Fibroblast of lung (primary cell): ENCODE data around the gene INHBB. TPM values are rescaled to one million over a fixed set of nuclear protein-coding genes. Genes with fewer than 3 reads are reported as not detected.
"Not testable (repeated sequence)": the region's sequence is repeated elsewhere in the genome, so short reads cannot be mapped to it uniquely, and the experiment has no call there.

ENCODE experiments used
- DNase-seq, 2 donors: peaks; one replicate each; pipeline versions ENCODE4 v3.0.0 to v3.0.0-alpha.2; 2010; ENCODE audit warnings: low read depth in 2 of 2
- H2AFZ ChIP-seq: 2 replicates; pipeline ENCODE4 v1.5.1; 2012; ENCODE audit warnings: low read length, control low read depth, inconsistent platforms
- H3K27ac ChIP-seq: 2 replicates; pipeline ENCODE4 v1.5.1; 2011; ENCODE audit warnings: low read length, control low read depth; ENCODE audit not compliant: insufficient read depth
- H3K27me3 ChIP-seq: 2 replicates; pipeline ENCODE4 v1.5.1; 2011; ENCODE audit warnings: mild to moderate bottlenecking, low read length; ENCODE audit not compliant: control insufficient read depth, insufficient read depth
- H3K36me3 ChIP-seq: 2 replicates; pipeline ENCODE4 v1.5.1; 2011; ENCODE audit warnings: low read length; ENCODE audit not compliant: control insufficient read depth, insufficient read depth
- H3K4me1 ChIP-seq: 2 replicates; pipeline ENCODE4 v1.5.1; 2011; ENCODE audit warnings: low read length; ENCODE audit not compliant: control insufficient read depth, insufficient read depth; ENCODE audit errors: extremely low read depth
- H3K4me2 ChIP-seq: 2 replicates; pipeline ENCODE4 v1.5.1; 2011; ENCODE audit warnings: low read length, control low read depth; ENCODE audit not compliant: insufficient read depth; ENCODE audit errors: extremely low read depth
- H3K4me3 ChIP-seq, 4 experiments: fragments of 200-600 bp in 1 of 4; sonication (generic) in 1 of 4; replicated peaks in 1 of 4; 2 replicates each; pipeline ENCODE4 v1.5.1; 2011 to 2016; ENCODE audit warnings: low read length in 4 of 4, low read depth in 3 of 4, mild to moderate bottlenecking in 3 of 4, control low read depth in 2 of 4, inconsistent platforms in 1 of 4, mixed read lengths in 1 of 4; ENCODE audit not compliant: insufficient read depth in 1 of 4; ENCODE audit errors: control extremely low read depth in 1 of 4
- H3K79me2 ChIP-seq: 2 replicates; pipeline ENCODE4 v1.5.1; 2012; ENCODE audit warnings: mild to moderate bottlenecking, low read length, inconsistent platforms; ENCODE audit not compliant: control insufficient read depth, insufficient read depth
- H3K9ac ChIP-seq: 2 replicates; pipeline ENCODE4 v1.5.1; 2011; ENCODE audit warnings: mild to moderate bottlenecking, low read length, control low read depth; ENCODE audit not compliant: insufficient read depth
- H3K9me3 ChIP-seq: 2 replicates; pipeline ENCODE4 v1.5.1; 2012; ENCODE audit warnings: low read depth, low read length; ENCODE audit not compliant: control insufficient read depth, insufficient read depth
- H4K20me1 ChIP-seq: 2 replicates; pipeline ENCODE4 v1.5.1; 2011; ENCODE audit warnings: low read length; ENCODE audit not compliant: control insufficient read depth, insufficient read depth; ENCODE audit errors: extremely low read depth
- EZH2 ChIP-seq: IDR thresholded peaks from 2 replicates; pipeline ENCODE4 v1.5.1; 2012; ENCODE audit warnings: low read length, control low read depth, mild to moderate bottlenecking; ENCODE audit errors: missing control alignments
- polyA plus RNA-seq, 2 donors: library from polyadenylated mRNA; depleted of rRNA in 1 of 2; stranded (reverse) in 1 of 2; unstranded in 1 of 2; fragments of >200 nt; gene quantifications; 2 replicates each; pipeline ENCODE4 v1.2.1, GENCODE V29; 2011 to 2012; ENCODE audit warnings: missing spikeins in 1 of 2
- total RNA-seq: library from RNA; depleted of rRNA; stranded (reverse); fragments of >200 nt; gene quantifications from 2 replicates; pipeline ENCODE4 v1.2.1, GENCODE V29; 2014
- TF ChIP-seq, protein P1 (sequence below), 2 donors: IDR thresholded peaks in 1 of 2; conservative IDR thresholded peaks in 1 of 2; 1 replicate in 1 of 2; 2 replicates in 1 of 2; pipeline ENCODE4 v1.5.1; 2011 to 2012; ENCODE audit warnings: low read length in 2 of 2, control low read depth in 1 of 2, inconsistent platforms in 1 of 2, low read depth in 1 of 2, mild to moderate bottlenecking in 1 of 2

Gene INHBB
- total and polyA plus RNA-seq, 2 donors (not counting 1 experiment from before 2014, with no cell fraction given): 0.01 TPM; not detected in 1

DNA sequence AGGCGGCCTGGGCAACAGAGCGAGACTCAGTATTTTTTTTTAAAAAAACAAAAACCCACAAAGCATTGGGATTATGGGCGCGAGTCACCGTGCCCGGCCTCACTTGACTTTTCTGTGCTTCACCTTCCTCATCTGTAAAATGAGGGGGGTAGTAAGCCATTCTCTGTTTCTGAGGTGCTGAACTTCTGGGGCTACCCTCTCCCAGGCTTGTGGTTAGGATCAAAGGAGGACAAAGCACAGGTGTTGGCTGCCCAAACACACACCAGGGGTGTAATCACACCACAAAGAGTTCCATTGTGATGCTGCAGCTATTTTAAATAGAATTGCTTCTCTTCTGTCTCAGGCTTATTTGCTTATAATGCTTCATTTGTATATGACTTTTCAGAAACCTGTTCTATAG, 35.8 kb upstream of the INHBB start:
- no peaks in the 10 kb centered on the region for H3K79me2 ChIP-seq
- no peak overlapping the region for H3K9ac ChIP-seq
- H3K27me3 ChIP-seq: no peaks in the 10 kb centered on the region
- DNase-seq: no peak
- H3K9me3 ChIP-seq: no peaks in the 10 kb centered on the region
- H3K4me1 ChIP-seq: no peaks in the 10 kb centered on the region
- no peak overlapping the region for H3K27ac ChIP-seq
- TF ChIP-seq, protein P1, sequence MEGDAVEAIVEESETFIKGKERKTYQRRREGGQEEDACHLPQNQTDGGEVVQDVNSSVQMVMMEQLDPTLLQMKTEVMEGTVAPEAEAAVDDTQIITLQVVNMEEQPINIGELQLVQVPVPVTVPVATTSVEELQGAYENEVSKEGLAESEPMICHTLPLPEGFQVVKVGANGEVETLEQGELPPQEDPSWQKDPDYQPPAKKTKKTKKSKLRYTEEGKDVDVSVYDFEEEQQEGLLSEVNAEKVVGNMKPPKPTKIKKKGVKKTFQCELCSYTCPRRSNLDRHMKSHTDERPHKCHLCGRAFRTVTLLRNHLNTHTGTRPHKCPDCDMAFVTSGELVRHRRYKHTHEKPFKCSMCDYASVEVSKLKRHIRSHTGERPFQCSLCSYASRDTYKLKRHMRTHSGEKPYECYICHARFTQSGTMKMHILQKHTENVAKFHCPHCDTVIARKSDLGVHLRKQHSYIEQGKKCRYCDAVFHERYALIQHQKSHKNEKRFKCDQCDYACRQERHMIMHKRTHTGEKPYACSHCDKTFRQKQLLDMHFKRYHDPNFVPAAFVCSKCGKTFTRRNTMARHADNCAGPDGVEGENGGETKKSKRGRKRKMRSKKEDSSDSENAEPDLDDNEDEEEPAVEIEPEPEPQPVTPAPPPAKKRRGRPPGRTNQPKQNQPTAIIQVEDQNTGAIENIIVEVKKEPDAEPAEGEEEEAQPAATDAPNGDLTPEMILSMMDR (conservative IDR thresholded peaks at IDR 0.05 in 1 of 2, IDR thresholded peaks at IDR 0.05 in 1 of 2; ENCODE audit: low read depth in 1 of 2, low read length in 2 of 2): no peak
- no peak for TF ChIP-seq EZH2
- no peaks in the 10 kb centered on the region for H3K36me3 ChIP-seq
- H3K4me2 ChIP-seq: no peak overlapping the region
- H4K20me1 ChIP-seq: no peaks in the 10 kb centered on the region
- H2AFZ ChIP-seq: no peak overlapping the region
- H3K4me3 ChIP-seq: no peak overlapping the region

DNA sequence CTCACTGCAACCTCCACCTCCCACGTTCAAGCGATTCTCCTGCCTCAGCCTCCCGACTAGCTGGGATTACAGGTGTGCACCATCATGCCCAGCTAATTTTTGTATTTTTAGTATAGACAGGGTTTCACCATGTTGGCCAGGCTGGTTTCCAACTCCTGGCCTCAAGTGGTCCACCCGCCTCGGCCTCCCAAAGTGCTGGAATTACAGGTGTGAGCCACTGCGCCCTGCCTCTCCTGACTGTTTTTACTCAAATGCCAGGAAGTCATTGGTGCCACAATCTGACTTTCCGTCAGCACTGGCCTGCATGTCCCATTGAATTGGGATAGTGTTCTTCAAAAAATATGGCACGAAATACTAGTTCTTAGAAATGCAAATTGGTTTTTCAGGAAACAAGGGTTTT, 35.1 kb upstream of the INHBB start:
- H3K4me2 ChIP-seq, H4K20me1 ChIP-seq, H3K4me3 ChIP-seq, H3K4me1 ChIP-seq, H3K36me3 ChIP-seq, H3K79me2 ChIP-seq, H3K27me3 ChIP-seq, H2AFZ ChIP-seq, DNase-seq, H3K9me3 ChIP-seq, H3K27ac ChIP-seq, H3K9ac ChIP-seq: not testable (repeated sequence)

DNA sequence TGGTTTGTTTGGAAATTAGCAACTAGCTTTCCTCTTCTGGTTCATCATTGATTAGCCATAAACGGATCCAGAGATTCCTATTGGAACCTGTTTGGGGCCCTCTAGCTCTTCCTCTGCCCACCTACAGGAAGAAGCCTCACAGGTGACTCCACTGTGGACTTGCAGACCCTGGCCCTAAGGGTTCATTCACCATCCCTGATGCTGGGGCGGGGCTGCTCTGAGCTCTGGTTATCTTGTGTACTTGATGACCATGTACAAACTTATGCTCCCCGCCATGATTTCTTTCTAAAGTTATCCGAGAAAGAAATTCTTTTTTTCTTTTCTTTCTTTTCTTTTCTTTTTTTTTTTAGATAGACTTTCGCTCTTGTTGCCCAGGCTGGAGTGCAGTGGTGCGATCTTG, 33.9 kb upstream of the INHBB start:
- no peak overlapping the region for H3K27ac ChIP-seq
- H2AFZ ChIP-seq: no peak overlapping the region
- H3K9me3 ChIP-seq: no peaks in the 10 kb centered on the region
- DNase-seq: no peak
- H3K27me3 ChIP-seq: peaks cover 3% of the 10 kb centered on the region
- no peaks in the 10 kb centered on the region for H4K20me1 ChIP-seq
- H3K36me3 ChIP-seq: no peaks in the 10 kb centered on the region
- H3K9ac ChIP-seq: no peak overlapping the region
- TF ChIP-seq EZH2: no peak
- TF ChIP-seq, protein P1 (conservative IDR thresholded peaks at IDR 0.05 in 1 of 2, IDR thresholded peaks at IDR 0.05 in 1 of 2; ENCODE audit: low read depth in 1 of 2, low read length in 2 of 2): no peak
- no peak overlapping the region for H3K4me2 ChIP-seq
- no peaks in the 10 kb centered on the region for H3K79me2 ChIP-seq
- no peak overlapping the region for H3K4me3 ChIP-seq
- H3K4me1 ChIP-seq: no peaks in the 10 kb centered on the region
